G401.6 (cell line): Measurements from ENCODE around the gene BFSP1.

Experiments
- FAIRE-seq: peaks from 2 replicates; lab custom pipeline; 2012; peaks lifted over from hg19 to GRCh38; lab: Jason Lieb, UNC

Gene BFSP1

DNA sequence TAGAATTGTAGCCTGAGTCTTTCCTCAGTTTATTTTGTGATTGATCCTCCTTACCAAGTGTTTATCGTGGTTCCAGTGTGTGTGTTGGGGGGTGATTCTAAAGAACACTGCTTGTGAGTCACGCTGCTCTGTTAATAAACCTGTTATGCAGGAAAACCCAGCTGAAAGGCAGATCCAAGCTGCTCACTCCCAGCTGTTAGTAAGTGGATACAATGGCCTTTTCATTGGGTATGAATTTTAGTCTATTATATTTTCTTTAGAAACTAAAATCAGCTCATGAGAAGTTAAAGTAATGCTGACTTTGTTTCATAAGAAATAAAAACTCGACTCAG is 26.5 kb upstream of the BFSP1 start:
- FAIRE-seq: no peak

DNA sequence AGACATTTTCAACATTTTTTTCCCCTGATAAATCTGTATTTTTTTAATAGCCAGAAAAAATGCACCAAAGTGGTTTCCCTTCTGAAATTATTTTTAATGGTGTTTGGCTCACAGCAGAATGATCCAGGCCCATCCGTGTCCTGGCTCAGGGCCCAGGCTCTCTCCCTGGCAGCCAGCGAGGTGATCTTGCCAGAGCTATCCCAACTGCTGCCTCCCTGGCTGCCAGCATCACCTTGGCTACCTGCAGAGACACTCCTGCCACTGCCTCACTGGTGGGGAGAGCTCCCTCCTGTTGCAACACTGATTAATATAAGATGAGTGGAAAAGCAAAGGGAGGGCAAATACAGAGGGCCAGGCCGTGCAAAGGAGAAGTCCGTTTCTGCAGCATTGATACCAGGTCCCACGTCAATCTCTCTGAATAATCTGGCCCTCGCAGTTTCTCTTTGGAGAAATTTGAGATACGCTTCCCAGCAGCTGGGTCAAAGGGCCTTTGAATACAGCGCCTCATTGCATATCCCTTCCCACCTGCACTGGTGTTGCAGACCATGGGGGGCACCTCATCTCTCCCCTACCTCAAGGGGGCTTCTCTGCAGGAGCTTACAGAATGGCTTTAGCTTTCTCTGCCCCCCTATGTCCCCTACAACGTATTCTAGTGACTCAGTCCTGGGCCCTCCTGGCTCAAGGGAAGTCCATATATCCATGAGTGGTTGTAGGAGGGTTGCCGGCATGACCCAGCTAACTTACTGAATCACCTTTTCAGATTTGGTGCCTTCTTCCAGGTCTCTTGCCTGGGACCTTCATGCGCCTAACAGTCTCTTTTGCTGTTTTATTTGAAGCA is 25.9 kb upstream of the BFSP1 start:
- FAIRE-seq: no peak

DNA sequence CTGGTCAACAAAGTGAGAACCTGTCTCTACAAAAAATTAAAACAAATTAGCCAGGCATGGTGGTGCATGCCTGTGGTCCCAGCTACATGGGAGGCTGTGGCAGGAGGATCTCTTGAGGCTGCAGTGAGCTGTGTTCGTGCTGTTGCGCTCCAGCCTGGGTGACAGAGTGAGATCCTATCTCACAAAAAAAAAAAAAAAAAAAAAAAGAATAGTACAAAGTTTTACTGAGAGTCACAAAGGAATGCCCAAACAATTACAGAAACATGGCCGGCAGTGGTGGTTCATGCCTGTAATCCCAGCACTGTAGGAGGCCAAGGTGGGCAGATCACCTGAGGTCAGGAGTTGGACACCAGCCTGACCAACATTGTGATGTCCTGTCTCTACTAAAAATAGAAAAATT is 23.9 kb upstream of the BFSP1 start:
- no peak for FAIRE-seq

DNA sequence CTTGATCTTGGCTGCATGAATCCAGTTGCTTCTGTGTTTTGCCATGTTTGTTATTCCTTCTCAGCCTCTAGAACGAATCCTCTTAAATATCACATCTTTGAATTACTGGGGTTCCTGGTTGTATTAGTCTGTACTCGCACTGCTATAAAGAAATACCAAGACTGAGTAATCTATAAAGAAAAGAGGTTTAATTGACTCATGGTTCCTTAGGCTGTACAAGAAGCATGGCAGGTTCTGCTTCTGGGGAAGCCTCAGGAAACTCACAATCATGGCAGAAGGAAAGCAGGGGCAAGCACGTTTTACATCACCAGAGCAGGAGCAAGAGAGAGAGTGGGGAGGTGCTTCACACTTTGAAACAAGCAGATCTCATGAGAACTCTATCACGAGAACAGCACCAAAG is 18.0 kb upstream of the BFSP1 start:
- FAIRE-seq: no peak

DNA sequence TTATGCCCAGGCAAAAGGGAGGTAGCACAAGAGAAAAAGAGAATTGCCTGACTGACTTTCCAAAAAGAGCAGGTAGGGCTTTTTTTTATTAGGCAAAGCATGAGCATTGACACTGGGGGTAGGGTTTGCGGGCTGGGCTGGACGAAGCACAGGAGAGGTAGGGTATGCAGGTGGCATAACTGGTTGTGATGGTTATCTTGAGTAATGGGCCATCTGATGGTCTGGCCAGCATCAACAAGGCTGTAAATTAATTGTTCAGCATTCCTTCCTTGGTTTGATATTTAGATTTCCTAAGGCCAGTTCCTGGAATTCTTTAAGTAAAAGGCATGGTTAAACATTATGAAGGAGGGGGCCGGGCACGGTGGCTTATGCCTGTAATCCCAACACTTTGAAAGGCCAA is 13.9 kb upstream of the BFSP1 start:
- no peak for FAIRE-seq

DNA sequence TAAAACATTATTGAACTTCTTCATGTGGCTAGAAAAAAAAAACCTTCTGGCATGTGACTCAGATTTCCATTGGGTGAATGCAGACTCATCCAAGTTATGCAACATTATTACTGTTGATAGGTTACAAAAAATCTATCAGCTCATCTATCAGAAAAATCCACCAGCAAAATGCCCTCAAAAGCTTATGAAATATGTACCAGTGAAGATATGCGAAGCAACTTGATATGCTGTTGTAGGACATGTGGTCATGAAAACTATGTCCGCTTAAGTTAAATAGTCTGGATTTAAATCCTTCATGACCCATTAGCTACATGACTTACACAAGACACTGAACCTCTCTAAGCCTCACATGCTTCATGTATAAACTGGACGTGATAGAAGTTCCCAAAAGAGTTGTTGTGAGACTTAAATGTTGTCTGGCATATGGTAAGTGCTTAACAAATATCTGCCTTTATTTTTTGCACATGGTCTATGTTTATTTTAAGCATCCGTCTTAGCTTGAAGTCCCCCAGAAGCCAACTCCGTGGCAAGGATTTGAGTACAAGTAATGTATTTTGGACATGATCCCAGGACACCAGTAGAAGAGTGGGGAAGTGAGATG is 12.5 kb upstream of the BFSP1 start:
- no peak for FAIRE-seq

DNA sequence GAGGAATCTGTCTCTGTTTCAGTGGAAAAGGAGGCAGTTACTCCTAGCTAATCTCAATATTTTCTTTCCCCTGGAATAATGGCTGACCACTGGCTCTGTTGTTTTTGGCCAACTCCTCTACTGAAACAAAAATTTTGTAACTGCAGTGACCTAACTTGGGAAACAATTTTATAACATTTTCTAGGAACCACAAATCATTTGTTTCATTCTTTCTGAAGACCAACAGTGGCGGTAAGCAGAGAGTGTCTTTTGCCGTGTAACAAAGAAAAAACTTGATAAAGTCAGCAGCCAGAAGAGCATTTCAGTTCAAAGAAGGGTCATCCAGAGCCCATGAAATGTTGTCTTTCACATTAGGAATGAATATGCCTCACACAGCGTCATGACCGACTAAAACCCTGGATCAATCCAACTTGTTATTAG is 11.8 kb upstream of the BFSP1 start:
- FAIRE-seq: no peak

DNA sequence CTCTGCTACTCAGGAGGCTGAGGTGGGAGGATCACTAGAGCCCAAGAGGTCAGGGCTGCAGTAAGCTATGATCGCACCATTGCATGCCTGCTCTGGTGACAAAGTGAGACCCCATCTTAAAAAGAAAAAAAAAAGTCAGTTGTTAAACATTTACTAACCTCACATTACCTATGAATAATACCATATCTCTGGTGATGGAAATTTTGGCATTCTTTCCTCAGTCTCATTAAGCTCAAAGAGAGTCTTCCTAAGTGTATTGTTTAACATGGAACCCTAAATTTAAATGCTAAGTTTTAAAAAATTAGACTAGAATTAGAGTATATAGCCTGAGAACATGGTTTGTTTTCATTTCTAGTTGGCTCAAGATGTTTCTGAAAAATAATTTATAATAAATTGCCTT is 11.3 kb upstream of the BFSP1 start:
- no peak for FAIRE-seq

DNA sequence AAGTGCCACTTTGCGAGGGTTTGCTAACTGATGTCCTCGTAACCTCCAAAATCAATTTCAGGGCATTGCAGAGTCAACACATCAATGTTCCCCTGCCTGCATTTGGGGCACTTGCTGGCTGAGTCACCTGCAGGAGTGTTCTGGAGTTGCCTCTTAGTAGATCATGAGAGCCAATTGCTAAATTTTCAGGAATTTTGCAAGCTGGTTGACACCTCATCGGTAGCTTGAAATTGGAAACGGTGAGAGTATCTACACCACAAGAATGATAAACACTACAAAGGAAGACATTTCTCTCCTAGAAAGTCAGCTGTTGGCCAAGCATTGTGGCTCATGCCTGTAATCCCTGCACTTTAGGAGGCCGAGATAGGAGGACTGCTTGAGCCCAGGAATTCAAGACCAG is 10.8 kb upstream of the BFSP1 start:
- FAIRE-seq: no peak

DNA sequence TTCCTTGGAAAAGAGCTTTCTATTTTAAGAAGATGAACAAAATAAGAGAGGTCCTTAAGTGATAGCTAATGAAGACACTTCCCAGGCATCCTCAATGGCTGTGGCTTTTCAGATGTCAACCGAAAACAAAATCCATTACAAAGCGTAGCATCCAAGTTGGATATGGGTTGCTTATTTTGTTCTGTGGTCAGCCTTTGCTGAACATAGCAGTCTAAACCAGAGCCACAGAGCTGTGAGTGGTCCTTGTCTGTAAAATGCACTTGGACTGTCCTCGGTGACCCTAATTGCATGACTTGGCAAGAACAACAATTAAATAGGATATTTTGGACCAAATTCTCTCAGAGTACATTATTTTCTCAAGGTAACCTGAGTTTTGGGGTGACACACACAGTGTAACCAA is 10.4 kb upstream of the BFSP1 start:
- FAIRE-seq: no peak

DNA sequence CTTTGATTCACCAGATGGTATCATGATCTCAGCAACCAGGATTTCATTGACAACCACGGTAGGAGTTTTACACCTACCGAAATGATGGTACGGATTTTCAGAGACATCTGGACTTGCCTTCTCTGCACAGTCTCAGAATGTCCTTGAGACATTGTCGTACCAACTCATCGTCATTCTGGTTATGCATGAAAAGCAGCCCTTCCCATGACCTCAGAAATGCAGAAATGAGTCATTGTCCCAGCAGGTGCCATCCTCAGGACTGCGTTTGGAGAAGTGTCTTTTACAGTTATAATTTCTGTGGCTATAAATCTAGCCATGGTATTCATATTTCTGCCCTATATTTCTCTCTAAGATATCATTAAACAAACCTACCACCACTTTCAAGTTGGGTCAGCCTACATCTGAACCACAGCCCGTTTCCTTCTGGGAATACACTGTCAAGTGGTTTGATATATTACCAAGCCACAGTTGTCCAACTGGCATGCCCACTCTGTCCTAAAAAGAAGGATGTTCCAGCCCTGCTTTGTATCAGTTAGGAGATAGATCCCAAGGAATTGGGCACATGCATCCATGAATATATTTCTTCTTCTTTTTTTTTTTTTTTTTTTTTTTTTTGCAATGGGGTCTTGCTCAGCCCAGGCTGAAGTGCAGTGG is 7.5 kb upstream of the BFSP1 start:
- no peak for FAIRE-seq

DNA sequence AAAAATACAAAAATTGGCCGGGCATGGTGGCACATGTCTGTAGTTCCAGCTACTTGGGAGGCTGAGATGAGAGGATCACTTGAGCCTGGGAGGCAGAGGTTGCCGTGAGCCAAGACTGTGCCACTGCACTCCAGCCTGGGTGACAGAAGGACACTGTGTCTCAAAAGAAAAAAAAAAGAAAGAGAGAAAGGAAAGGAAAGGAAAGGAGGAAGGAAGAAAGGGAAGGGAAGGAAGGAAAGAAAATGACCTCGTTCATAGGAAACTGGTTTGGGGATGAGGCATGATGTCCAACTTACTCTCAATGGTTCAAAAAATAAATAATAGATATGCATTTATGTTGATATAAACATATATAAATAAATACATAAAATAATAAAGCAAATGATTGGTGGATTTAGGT is 6.8 kb upstream of the BFSP1 start:
- FAIRE-seq: no peak

DNA sequence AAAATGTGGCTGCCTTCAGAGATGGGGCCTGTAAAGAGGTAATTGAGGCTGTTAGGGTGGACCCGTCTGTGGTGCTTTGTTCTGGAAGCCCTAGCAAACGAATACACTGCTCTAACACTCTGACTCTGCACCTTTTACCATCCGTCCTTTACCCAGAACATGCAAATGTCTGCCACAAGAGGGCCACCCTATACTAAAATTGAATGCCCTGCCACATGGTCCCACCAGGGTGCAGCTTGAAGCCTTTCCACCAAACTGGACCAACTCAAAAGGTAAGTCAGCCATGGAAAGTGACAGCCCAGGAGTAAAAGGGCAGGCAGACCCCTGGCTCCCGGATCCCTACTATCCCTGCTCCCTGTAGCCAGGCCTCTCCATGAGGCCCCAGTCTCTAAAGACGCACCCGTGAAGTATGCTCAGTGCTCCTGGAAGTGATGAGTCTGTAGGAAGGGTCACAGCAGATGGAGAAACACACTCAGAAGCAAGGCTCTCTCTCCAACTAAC is 5.8 kb upstream of the BFSP1 start:
- FAIRE-seq: peak; percentile 96

DNA sequence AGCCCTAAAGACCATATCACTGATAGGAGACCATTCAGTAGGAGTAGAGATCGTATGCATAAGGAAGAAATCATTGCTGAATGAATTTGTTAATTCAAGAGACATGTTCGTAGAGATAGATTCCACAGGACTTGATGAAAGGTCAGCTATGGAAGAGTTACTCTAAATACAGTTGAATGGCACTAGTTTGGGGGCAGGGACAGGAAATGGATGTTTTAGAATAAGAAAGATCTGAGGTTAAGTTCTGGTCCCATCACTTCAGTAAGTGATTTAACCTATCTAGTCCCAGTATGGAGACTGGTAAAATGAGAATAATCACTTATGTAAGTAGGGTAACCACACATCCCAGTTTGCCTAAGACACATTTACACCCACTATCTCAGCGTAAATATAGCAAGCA is 2.9 kb upstream of the BFSP1 start:
- no peak for FAIRE-seq

DNA sequence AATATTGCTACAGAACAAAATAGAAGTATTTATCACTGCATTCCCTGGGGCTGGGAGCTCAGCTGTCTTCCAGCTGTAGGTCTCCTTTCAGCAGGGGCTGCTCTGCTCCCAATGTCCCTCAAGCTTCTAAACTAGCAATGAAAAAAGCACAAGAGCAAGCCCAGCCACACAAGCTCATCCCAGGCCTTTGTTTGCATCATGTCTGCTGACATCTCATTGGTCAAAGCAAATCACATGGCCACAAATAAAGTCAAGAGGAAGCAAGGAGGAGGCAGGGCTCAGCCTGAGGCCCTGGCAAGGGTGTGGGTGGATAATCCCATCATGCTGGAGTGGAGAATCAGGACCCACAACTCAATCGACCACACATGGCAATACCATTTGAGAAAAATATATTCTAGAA is 2.2 kb upstream of the BFSP1 start:
- FAIRE-seq: no peak

DNA sequence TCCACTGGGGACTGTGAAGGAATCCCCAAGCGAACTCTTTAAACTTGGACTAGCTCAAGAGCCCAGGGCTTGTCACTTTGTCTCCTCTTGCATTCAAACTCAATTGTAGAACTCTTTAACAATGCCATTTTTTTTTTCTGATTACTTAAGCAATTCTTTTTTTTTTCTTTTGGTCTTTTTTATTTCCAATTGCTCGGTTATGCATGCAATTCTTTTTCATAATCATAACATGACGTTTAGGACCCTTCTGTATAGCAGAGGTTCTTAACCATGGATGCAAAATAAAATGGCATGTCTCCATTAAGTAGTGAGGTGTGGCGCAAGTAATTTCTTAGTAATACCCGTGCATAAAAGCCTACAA is 466 bp upstream of the BFSP1 start:
- FAIRE-seq: no peak

DNA sequence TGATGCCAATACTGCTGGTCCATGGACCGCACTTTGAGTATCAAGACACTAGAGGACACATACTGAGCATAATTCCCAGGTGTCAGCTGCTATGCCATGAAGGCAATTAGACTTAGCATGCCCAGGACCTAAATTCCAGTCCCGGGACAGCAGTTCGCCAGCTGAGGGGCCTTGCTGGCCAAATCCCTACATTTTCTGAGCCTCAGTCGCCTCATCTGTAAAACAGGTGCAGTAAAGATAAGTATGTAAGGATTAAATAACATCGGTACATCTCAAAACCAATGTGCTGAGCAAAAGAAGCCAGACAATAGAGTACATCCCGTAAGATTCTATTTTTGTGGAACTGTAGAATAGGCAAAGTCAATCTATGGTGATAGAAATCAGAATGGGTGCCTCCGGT is 1.0 kb downstream of the BFSP1 start:
- no peak for FAIRE-seq

DNA sequence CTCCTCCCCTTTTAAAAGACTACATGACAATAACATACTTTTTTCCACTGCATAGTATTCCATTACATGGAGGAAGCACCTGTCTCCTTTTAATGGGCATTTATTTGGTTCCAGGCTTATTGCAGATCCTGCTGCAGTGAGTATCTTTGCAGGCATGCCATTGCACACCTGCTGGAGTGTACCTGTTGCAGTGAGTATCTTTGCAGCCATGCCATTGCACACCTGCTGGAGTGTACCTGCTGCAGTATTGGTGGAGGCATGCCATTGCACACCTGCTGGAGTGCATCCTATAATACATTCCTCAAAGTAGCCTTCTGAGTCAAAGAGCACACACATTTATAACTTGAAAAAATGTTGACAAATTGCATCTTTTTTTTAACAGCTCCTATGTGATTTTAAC is 1.6 kb downstream of the BFSP1 start:
- FAIRE-seq: no peak

DNA sequence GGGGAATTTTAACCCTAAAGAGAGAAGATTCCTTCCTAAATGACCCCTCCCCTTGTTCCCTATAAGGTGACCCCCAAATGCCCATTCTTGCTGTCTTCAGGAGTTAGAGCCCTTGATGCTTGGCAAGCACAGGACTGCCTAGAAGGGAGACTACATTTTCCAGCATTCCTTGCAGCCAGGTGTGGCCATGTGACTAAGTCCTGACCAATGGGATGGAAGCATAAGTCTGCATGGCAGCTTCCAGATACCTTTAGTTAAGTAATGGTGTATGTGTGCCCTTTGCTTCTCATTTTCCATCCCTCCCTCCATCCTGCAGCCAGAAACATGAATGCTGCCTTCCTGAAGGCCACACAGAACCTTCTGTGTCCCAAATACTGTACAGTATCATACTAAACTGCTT is 5.5 kb downstream of the BFSP1 start:
- peak; percentile 53 for FAIRE-seq

DNA sequence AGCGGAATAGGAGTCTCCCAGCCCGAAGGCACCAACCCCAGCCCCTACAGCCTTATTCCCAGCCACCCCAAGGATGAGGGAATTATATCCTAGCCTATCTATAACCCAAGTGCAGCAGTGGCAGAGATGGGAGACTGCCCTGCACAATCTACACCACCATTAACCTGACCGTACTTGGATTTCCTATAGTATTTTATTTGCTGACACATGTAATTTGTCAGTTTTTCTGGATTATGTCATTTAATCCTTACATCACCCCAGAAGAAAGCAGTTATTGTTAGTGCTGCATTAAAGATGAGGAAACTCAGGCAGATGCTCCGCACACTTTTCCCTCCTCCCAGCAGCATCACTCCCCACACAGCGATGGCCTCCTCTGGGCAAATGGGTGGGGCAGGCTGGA is 6.0 kb downstream of the BFSP1 start:
- FAIRE-seq: no peak

DNA sequence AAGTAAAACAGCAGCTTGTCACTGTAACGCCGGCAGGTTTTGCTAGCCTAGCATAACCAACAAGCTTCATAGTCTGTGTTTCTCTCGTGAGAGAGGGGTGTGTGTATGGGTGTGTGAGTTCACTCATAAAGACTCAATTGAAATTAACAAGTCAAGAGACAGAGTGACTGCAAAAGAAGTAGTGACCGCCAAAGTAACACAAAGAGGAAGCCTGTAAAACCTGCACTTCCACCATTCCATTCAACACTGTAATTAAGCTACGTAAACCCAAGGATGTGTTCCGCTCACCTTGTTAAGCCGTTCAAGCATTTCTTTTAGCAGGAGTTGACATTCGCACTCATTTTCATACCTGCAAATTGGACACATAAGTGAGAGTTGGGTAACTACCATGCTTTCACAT is 6.6 kb downstream of the BFSP1 start:
- FAIRE-seq: no peak

DNA sequence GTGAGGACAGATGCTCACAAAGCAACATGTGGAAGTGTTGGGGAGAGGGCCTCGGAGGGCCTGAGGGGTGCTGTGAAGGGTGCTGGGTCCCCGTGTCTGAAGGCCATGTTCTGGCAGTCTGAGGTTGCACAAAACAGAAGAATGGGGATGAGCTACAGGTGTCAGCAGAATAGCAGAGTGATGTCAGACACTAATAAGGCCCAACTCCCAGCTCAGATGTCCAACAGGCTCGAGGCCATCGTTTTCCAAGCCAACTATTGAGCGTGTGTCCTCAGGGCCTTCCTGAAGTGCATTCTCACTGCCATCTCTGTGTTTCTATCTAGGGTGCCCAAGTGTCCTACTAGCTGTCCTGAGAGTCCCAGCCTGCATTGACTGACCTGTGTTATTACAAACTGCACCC is 7.9 kb downstream of the BFSP1 start:
- no peak for FAIRE-seq

DNA sequence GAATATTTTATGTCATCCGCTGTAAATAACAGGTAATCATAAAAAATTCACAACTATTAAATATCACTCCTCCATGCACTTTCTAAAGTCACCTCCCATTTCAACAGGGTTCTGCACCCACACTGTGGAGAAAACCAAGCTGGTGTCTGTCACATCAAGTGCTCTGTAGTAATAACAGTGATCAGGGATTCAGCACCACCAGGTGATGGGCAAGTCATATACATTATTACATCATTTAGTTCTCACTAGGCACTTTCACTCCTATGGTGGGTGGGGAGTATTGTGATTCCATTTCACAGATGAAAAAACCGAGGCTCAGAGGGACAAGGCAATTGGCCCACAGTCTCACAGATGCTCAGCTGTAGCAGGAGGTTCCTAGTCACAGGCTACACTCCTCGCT is 8.7 kb downstream of the BFSP1 start:
- FAIRE-seq: no peak

DNA sequence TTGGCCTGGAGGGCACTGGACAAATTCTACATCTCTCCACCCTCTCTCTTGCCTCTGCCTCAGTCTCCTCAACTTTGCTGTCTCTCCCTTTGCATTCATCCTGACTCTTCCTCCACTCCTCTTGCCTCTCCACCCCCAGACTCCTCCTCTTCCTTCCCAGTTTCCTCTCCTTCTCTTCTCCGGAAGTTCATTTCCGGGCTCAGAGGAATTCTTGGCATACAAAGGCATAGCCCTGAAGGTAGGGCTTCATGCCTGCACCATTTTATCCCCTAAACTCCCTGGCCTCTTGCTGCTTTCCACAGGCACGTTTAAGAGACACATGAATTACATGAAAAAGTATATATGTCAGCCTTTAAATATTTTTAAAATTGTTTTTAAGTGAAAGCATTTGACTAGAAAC is 10.6 kb downstream of the BFSP1 start:
- no peak for FAIRE-seq
